ENCODE results near the gene PRPS1.
"Not testable (repeated sequence)": the region's sequence is repeated elsewhere in the genome, so short reads cannot be mapped to it uniquely, and the experiment has no call there.

Gene PRPS1

DNA sequence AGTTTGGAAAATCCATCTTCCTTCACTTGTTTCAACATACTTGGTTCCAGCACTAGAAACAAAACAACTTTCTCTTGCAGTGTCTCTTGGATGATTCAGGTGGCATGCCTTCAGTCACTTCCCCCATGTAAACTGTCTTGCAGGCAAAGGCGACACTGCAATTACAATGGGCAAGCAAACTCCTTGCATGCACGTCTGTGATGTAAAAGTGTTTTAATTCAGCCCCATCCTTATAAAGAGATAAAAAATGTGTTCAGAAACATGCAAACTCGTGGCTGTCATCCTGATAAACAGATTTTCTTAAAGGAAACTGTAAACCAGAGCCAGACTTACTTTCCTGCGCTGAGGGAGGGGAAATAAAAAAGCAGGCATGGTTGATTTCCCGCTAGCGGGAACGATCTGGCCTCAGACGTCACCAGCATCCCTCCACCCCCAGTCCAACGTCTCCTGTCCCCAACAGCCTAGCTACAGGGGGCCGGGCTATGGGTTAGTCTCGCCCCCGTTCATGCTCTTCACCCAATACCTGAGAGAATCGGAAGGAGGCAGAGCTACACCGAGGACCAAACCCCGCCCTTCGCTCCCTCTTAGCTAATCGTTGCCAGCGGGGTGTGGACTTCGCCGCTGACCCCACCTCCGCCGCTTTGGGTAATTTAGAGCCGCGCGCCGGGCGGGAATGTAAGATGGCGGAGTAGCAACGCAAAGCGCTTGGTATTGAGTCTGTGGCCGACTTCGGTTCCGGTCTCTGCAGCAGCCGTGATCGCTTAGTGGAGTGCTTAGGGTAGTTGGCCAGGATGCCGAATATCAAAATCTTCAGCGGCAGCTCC, at the start of gene PRPS1:
Gene PRPS1 (plus strand): TSS at position 673 of the 824 bp plus-strand sequence. CDS start 119 bp downstream, at position 792.
- peak; percentile 95 for DNase-seq (ENCODE audit: low spot score)

DNA sequence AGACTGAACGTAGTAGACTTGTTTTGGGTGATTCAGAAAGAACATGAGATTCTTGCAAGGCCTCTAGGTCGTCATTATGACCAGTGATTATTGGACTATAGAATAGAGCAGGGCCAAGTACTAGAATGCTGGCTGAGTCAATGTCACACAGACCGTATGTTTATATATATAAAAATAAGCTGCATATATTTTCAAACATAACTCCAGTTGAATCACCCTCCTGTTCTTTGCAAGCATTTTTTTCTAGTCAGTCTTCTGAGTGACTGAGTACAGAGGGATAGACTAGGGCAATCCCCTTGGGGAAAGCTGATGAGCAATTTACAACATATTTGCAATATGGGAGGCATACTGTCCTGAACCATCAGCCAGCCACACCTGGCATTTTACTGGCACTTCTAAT, 48.4 kb upstream of the PRPS1 start:
- DNase-seq (ENCODE audit: low spot score), result no peak

DNA sequence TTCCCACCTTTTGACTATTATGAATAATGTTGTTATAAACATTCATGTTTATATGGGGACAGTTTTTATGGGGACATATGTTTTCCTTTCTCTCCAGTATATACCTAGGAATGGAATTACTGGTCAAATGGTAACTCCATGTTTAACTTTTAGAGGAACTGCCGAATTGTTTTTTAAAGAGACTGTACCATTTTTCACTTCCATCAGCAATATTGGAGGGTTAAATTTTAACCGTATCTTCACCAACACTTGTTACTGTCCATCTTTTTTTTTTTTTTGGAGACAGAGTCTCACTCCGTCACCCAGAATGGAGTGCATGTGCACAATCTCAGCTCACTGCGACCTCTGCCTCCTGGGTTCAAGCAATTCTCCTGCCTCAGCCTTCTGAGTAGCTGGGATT, 46.4 kb upstream of the PRPS1 start:
- DNase-seq (ENCODE audit: low spot score), result no peak

DNA sequence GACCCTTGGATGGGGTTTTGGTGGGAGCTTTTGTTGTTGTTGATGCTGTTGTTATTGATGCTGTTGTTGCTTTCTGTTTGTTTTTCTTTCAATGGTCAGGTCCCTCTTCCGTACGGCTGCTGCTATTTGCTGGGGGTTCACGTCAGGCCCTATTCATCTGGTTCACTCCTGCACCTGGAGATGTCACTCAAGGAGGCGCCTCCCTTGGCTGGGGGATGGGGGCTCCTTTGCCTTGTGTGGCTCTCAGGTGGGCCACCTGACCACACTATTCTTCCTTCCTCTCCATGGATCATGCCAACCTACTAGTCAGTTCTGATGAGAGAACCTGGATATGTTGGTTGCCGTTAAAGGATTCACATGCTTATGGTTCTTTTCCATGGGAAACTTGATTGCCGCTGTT, 39.1 kb upstream of the PRPS1 start:
- no peak for DNase-seq (ENCODE audit: low spot score)

DNA sequence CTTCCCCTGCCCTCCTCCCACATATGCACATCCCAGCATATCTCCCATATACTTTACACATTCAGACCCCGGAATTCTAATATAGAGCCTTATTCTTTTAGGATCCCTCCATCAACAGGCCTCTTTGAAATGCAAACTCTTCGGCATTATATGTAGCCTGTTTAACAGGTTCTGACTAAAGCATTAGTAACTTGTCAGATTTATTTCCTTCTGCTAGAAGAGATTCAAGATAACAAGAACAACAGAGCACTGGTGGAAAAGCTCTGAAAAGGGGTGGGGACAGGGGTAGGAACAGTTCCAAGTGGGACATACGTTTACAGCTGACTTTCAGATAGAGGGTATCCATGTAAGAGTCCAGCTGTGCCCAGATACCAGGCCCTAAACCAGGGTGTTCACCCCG, 31.7 kb upstream of the PRPS1 start:
- no peak for DNase-seq (ENCODE audit: low spot score)

DNA sequence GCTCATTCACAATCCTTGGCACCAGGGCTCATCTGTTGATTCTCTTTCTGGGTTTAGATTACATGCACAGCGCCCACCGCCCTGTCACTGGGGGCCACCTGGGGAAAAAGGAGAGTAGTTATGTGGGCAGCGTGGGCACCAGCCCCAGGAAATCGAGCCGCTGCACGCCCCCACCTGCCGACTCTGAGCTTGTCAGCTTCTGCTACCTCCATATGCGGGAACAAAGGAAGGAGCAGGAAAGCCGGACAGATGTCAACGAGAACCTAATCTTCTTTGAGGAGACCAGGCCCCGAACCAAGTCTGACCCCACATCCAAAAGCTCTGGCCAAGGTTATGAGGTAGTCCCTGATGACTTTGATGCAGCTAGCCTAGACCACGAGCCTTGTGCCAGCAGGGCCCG, 31.0 kb upstream of the PRPS1 start:
- DNase-seq (ENCODE audit: low spot score), result no peak

DNA sequence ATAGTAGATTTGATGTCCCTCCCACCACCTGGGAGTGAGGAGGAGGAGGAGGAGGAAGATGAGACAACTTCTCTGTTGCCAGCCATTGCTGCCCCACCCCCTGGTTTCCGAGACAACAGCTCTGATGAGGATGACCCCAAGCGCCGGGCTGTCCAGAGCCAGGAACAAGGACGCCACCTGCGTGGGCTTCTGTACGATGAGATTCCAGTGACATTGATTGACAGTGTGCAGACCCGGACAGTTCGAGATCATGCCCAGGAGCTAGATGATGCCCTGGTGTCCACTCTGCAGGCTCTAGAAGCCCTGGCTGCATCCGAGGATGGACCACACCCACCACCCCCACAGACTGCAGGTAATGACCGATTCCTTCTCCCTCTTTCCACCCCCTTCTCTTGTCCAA, 30.5 kb upstream of the PRPS1 start:
- DNase-seq (ENCODE audit: low spot score), result no peak

DNA sequence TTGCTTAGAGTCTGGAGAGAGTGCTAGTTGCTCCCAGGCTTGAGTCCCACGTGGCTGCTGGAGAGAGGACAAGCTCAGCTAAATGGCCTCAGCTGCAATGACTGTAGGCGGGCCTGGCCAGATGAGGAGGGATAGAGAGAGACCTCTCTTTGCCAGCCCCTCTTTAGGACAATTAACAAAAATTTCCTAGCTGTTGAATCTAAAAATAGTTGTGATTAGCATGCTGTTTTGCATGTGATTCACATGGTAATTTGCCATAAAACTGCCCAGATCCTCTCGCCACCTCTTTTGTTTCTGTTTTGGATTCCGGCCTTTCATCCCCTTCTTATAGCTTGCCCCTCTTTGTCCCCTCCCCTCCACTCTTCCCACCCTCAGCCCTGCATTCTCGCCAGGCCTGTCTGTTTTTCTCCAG, 28.9 kb upstream of the PRPS1 start:
- DNase-seq (ENCODE audit: low spot score), result no peak

DNA sequence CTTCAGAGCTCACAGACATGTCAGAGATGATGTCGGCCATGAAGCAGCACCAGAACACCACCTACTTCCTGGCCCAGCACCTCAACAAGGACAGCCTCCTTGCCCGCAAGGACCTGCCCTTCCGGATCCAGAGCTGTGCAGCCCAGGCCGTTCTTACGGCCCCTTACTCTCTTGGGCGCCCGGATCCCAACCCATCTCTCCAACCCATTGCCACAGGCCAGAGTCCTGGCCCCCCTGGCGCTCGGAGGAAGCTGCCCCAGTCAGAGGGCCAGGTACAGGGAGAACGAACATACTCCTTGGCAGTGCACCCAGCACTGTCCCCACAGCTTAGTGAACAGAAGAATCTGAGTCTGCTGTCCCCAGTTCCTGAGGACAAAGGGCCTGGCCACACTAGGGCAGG, 27.9 kb upstream of the PRPS1 start:
- DNase-seq (ENCODE audit: low spot score), result no peak

DNA sequence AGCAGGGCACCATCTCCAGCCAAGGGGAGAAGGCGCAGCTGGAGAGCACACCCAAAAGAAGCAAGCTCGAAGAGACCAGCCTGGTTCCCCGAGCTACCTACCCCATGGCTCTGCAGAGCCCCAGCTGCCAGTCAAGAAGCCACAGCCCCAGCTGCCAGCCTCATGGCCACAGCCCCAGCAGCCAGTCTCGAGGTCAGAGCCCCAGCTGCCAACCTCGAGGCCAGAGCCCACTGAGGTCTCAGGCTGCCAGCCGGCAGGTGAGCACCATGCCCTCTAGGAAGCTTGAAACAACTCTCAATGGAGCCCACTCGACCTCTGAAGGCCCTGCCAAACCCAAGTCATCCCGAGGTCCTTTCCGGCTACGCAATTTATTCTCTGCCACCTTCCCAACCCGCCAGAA, 27.0 kb upstream of the PRPS1 start:
- no peak for DNase-seq (ENCODE audit: low spot score)

DNA sequence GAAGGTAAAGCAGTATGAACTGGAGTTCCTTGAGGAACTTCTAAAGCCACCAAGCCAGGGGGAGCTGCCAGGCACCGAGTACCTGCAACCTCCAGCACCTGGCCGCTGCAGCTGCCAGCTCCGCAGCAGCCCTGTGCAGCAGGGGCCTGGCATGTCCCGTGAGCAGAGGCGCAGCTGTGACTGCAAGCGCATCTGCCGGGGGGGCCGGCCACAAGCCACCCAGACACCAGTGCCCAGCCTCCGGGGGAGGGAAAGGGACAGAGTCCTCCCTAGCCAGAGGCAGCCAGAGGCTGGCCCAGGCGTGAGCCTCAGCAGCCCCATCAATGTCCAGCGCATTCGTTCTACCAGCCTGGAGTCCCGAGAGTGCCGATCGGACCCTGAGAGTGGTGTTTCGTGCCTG, 26.6 kb upstream of the PRPS1 start:
- no peak for DNase-seq (ENCODE audit: low spot score)

DNA sequence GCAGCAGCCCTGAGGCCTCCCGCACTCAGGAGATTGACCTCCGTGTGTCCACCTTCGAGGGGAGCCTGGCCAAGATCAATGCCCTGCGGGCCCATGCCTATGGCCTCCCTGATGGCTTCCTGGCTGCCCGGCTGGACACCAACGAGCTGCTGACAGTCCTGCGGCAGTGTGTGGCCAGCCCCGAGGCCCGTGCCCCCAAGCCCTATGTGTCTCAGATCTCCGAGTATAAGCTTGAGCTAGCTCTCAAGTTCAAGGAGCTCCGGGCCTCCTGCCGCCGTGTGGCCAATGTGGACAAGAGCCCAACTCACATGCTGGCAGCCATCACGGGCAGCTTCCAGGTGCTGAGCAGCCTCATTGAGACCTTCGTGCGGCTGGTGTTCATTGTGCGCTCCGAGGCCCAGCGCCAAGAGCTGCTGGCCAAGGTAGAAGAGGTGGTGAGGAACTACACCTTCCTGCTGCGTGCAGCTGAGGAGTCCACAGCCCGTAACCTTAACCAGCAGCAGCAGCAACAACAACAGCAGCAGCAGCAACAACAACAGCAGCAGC, 25.5 kb upstream of the PRPS1 start:
- DNase-seq (ENCODE audit: low spot score), result no peak

DNA sequence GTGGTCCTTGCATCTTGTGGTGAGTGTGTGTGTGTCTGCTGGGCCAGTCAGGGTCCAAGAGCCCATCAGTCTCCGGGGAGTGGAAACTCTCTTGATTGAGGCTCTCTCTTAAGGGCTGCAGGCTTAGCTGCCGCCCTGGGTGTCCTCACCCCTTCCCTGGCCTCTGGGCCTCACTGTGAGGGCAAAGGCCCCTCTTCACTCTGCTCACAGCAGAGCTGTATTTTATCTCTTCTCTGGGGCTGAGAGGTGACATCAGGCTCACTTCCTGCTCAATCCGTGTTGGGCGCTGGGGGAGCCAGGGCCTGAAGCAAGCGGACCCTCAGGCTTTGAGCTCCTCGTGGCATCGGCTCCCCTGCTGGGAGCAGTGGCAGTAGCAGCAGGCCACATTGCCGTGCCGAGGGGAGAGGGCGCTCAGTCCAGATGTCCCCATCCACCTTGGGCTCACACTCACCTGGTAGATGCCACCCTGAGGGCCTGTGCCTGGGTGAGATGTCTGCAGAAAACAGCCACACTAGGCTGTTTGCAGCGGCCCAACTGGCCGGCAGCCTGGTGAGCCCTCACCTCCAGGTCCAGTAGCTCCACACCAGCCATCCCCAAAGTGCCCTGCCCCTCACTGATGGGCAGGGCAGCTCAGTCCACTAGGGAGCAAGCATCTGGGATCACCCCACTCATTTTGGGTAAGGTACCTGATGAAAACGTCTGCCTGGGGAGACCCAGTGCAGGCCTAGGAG, 24.7 kb upstream of the PRPS1 start:
- DNase-seq (ENCODE audit: low spot score), result no peak

DNA sequence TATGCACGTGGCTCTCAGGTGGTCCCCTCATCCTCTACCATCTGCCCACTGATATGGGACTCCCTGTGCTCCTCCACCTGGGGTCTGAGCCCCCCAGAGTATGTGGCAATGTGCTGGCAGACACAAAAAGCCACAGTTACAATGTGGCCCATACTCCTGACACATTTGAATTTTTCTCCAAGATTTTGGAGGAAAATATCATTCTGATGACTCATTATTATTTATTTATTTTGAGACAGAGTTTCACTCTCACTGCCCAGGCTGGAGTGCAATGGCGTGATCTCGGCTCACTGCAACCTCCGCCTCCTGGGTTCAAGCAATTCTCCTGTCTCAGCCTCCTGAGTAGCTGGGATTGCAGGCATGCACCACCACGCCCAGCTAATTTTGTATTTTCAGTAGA, 19.2 kb upstream of the PRPS1 start:
- not testable (repeated sequence) for DNase-seq (ENCODE audit: low spot score)

DNA sequence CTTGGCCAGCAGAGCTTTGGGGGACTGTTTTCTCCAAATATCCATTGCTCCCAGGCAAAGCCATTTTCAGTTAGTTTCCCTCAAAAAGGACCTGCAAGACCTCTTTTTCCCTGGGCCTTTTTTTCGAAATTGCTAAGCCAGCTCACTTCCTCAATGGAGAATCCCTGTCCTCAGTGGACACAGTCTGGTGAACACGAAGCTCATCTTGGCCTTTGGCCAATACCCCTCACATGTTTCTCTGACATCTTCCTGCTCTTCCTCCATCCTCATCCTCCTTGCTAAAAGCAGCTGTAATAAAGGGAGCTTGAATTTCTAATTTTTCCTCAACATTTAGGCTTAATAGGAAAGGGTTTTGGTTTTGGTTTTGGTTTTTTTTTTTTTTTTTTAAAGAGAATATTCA, 17.6 kb upstream of the PRPS1 start:
- DNase-seq (ENCODE audit: low spot score), result no peak

DNA sequence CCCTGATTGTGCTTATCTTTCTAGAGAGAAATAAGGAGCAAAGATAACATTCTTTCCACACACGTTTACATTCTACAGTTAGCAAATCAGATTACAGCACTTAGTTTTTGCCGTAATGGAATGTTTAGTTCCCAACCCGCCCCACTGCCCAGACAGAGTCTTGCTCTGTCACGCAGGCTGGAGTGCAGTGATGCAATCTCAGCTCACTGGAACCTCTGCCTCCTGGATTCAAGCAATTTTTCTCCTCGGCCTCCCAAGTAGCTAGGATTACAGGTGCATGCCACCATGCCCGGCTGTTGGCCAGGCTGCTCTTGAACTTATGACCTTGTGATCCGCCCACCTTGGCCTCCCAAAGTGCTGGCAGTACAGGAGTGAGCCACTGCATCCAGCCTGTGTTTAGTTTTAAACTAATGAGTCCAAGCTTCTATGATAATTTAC, 8.4 kb upstream of the PRPS1 start:
- DNase-seq (ENCODE audit: low spot score), result no peak

DNA sequence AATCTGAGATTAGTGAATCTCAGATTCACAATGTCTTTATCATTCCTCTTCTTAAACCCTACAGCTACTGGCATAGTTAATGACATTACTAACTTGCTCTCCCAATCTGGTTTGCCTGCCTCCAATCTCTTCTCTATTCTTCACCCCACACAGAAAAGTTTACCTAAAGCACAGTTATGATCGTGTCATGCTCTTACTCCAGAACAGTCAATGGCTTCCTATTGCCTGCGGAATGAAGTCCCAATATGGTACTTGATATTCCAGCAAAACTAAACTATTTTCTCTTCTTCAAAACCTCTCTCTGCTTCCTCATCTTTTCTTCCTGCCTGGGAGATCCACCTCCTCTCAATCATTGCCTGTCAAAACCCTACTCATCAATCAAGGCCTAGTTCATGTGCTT, 3.4 kb upstream of the PRPS1 start:
- DNase-seq (ENCODE audit: low spot score), result no peak

DNA sequence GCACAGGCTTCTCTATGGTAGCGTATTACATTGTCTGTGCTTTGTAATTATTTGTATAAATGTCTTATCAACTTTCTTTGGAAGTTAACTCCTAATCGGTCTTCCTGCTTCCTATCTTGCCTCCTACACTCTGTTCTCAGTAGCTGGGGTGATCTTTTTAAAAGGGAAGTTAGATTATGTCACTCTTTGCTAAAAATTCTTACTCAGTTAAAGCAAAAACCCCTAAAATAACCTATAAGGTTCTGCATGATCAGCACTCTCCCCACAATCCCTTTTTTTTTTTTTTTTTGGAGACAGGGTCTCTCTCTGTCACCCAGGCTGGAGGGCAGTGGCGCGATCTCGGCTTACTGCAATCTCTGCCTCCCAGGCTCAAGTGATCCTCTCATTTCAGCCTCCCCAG, 2.6 kb upstream of the PRPS1 start:
- DNase-seq (ENCODE audit: low spot score), result no peak

DNA sequence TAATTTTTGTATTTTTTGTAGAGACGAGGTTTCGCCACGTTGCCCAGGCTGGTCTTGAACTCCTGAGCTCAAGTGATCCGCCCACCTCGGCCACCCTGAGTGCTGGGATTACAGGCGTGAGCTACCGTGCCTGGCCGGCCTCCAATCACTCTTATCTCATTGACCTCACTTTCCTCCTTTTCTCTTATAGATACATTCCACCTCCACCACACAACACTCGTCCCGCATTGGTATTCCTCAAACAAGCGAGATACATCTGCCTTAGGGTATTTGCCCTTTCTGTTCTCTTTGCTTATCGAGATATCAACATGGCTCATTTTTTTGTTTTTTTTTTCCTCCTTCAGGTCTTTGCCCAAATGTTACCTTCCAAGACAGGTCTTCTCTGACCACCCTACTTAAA, 1.8 kb upstream of the PRPS1 start:
- no peak for DNase-seq (ENCODE audit: low spot score)

DNA sequence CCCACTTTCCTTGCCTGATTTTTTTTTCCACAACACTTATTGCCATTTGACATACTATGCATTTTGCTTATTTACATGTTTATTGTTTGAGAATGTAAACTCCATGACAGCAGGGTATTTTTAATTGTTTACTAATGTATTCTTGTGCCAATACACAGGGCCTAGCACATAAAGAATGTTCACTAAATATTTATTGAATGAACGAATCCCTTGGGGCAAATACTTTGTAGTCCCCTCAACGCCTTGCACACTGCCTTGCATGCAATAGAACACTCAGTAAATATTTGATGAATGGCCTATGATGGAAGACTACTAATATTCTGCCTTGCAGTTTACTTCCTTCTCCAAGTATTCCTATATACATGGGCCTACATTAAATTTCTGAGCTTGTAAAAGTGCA, 1.4 kb upstream of the PRPS1 start:
- DNase-seq (ENCODE audit: low spot score), result no peak

DNA sequence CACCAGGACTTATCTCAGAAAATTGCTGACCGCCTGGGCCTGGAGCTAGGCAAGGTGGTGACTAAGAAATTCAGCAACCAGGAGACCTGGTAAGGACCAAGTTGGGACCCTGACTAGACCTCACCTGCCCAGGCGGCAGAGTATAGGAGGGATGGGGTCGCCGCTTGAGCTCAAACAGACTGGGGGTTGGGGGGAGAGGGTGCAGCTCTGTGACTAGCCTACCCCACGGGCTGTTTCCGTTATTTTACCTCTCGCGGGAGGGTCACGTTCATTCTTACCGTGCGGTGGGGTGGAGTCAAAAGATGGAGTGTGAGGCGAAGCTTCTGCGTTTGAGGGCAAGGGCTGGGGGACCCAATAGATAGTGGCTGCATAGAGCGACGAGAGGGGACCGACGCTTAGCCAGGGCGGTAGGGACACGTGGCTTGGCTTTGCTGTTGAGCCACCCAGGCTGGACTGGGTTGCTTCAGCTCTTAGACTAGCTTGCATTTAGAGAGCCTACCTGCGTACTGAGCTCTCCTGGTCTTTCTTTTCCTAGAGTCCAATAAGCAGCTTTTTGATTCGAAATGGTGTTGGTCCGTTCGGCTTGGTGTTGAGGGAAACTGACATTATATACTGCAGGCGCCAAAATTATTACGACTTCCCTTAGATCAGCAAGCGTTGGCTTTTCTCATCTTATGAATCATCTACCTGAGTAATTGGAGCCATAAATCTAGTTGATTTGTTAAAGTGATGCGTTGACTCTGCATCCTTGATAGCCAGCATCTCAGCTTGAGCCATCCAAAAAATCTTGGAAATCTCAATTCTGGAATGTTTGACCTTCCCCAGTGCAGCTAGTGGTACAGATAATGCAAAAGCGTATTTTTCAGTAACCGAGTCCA, 591 bp downstream of the PRPS1 start:
- DNase-seq (ENCODE audit: low spot score), result peak; percentile 86

DNA sequence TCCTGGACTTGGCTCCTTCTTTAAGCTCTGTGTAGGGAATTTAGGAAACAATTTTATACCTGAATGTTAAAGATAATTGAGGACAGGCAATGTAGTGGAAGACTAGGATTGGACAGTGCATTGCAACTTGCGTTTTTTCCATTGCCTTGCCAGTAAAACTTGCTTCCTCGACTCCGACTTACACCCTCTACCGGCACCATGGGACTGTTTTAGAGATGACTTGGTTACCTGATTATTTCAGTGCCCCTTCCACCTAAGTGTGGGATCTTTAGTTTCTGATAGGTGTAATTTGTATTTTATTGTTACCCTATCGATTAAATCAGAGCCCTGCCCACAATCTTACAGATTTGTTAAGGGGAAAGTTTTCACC, 1.2 kb downstream of the PRPS1 start:
- peak; percentile 55 for DNase-seq (ENCODE audit: low spot score)
